ENCODE measurements around the gene CALN1.
"Not testable (repeated sequence)": the region's sequence is repeated elsewhere in the genome, so short reads cannot be mapped to it uniquely, and the experiment has no call there.

CALN1 gene

GRCh38 chr7:72412121-72412618 is at the start of gene CALN1:
Gene CALN1, minus strand, starts transcription at chr7:72412338.
- not testable (repeated sequence) for DNase-seq

GRCh38 chr7:72453471-72453870 is 41.3 kb upstream of the CALN1 start:
- no peak for DNase-seq

DNA sequence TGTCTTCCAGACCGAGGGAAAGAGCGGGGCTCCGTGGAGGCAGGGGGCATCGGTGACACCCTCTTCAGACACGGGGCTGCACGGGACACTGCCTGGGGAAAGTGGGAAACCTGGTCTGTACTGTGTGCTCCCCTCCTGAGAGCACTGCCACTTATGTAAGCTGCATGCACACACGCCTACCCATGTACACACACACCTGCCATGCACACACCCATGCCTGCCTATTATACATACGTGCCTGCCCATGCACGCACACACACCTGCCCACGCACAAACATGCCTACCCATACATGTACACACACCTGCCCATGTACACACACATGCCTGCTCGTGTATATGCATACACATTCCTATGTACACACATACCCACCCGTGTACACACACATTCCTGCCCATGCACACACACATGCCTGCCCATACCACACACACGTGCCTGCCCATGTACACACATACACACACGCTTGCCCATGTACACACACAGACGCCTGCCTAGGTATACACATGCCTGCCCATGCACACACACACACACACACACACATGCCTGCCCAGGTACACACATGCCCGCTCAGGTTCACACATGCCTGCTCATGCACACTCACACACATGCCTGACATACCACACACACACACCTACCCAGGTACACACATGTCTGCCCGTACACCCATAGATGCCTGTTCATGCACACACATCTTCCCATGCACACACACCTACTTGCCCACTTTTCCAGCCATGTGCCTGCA is 35.5 kb upstream of the CALN1 start:
- no peak for DNase-seq

- no peak for DNase-seq
Observed at GRCh38 chr7:72446591-72447462, 34.7 kb upstream of the CALN1 start.

DNA sequence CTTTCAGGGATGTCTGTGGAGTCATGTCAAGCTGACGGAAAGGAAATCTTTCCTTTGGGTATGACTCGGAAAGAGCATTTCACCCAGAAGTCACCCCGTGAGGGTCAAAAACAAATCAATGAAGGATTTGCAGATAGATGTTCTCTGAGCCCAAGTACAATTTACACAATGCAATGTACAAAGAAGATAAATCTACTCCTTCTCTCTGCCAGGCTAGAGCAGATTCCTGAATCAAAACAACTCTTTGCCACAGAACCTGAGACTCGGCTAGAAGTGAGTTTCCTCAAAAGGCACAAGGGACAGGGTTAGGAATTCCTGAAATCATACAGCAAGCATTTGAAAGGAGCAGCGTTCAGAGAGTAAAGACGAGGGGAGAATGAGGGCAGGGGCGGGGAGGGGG is 34.0 kb upstream of the CALN1 start:
- no peak for DNase-seq

DNA sequence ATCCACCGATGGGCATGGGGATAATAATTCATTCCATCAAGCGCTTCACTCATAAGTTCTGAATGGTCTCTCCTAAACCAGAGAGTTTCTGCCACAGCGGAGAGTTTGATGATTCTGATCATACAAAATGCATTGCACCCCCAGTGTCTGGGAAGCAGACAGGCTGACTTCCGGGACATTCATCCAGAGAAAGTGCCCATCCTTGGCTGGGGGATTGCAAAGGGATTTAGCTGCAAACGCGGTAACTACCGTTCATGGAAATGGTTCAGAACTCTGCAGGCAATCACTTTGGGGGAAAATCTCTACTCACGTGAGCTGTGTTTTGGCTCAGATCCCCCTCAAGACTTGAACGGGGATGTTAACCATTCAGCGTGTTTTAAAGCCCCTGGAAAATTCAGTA is 33.4 kb upstream of the CALN1 start:
- DNase-seq = no peak

DNA sequence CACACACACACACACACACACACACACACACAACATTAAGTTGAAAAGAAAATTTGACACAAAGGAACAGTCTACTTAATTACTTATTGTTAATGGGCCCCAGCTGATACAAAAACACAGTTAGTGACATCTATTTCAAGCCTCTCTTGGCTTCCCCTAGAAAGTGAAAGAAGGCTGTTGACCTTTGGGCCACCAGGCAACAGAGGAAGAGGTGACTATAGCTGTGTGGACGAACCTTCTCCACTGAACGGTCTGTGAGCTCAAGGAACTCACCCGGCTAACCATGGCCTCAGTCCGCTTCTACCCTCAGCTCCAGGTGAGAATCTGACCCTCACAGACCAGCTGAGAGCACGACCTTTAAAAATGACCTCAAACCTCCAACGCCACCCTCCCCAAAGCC is 32.9 kb upstream of the CALN1 start:
- no peak for DNase-seq

DNA sequence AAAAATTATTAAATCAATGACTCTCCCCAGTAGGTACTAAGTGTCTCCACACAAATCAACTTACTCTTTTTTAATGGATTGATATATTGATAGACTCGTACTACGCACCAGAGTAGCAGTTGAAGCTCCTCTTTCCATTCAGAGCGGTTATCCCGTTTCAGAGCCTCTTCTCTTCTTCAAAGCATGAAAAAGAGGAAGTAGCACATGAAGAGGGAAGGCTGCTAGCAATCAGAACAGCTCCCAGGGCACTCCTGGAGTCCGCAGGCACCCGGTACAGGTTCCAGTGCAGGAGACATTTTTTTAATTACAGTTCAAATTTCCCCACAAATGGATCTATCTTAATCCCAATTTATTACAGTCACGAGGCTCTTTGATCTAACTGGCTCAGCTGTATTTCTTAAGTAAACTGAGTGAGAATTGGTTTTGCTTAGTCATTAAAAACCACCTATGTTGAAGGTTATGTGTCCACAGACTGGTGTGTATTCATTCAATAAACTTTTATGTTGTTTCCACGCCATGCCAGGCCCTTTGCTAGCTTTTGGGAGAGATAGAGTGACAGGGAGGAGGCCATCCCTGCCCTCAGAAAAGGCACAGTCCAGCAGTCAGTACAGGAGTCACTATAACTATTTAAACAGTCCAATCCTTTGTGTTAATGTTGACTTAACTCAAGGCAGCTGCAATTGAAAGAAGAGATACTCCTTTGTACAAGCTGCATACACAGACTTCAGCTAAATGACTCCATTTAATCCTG is 32.1 kb upstream of the CALN1 start:
- no peak for DNase-seq

- no peak for DNase-seq
Observed at GRCh38 chr7:72441791-72442190, 29.7 kb upstream of the CALN1 start.

DNA sequence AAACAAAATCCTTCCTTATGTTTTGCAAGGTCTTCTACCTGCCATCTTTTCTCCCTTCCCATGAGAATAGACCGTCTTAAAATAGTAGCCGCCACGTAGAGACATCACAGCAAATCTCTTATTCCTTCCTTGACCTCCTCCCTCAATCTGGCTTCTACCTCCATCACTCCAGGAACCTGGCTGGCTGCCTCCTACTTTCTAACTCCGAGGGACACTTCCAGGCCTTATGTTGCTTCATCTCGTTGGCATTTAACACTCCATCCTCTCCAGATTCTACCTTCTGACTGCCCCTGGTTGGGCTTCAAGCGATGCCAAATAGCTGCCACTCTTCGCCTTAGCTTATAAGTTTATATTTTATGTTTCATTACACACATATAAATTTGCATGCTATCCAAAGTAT is 26.4 kb upstream of the CALN1 start:
- DNase-seq = no peak

DNA sequence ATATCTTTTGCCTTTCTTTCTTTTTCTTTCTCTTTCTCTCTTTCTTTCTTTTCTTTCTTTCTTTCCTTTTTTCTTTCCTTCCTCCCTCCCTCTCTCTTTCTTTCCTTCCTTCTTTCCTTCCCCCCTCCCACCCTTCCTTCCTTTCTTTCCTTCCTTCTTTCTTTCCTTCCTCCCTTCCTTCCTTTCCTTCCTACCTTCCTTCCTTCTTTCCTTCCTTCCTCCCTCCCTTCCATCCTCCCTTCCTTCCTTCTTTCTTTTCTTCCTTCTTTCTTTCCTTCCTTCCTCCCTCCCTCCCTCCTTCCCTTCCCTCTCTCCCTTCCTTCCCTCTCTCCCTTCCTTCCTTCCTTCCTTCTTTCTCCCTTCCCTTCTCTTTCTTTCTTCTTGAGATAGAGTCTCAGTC is 25.5 kb upstream of the CALN1 start:
- DNase-seq = no peak

GRCh38 chr7:72437061-72437585 is 25.0 kb upstream of the CALN1 start:
- DNase-seq = no peak

GRCh38 chr7:72435925-72436480 is 23.9 kb upstream of the CALN1 start:
- DNase-seq = no peak

DNA sequence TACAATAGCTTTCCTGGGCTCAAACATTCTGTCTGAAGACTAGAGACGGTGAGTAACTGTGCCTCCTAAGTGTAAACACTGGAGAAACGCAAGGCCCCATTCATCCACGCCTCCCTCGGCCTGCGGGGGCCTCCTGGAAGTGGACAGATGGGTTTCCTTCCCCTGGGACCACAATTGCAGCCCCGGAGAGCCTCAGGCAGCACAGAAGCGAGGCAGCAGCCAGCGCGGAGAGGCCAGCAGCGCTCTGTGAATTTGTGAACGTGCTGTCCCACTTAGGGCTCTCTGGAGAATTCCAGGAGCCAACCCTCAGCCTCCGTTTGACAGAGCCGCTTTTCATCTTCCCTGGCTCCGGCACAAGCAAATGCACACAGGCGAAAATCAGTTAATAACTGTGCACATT is 23.2 kb upstream of the CALN1 start:
- DNase-seq = no peak

DNA sequence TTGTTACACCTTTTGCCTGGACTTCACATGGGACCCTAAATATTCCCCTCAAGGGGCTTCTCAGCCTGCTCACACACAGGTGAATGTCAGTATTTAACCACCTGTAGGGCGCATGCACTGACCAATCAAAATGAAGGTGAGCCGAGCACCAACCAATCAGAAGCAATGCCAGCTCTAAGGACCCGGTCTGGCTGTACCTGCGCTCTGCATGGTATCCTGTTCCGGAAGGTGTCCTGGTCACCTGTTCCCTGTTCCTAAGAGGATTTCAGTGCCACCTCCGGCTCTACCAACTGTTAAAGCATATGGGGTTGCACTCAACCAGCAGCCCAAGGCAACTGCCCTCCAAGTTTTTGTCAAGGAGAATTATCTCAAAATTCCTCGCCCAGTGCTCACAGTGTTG is 18.4 kb upstream of the CALN1 start:
- no peak for DNase-seq

DNA sequence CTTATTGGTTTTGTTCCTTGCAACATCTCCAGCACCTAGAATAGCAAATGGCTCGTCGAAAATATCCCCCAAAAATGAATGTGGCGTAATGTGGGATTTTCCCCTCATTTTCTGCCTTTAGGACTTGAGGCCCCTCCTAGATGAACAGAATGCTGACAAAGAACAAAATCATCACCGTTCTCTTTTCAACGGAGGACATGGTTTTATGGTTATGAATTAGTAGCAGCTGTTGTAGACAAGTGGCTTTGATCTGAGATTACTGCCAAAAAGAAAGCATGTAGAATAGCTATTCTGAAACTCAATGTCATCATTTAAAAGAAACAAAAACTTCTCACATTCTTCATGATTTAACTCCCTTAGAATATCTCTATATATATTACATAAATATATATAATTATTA is 17.2 kb upstream of the CALN1 start:
- DNase-seq = no peak

DNA sequence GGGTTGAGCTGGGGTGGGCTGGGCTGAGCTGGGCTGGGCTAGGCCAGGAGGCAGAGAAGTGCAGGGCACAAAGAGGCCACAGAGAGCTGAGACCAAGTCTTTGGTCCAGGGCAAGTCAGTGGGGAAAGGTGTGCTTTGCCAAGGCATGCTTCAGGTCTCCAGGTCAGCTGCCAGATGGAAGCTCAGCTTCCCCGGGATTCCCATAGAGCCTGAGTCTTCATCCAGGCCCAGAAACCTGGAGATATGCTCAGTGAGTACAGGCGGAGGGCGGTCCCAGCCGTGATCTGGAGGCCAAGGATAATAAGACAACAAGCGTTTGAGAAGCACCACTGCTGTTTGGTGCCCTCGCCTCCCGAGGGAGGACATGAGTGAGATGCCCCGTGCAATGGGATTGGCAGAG is 4.7 kb upstream of the CALN1 start:
- no peak for DNase-seq

DNA sequence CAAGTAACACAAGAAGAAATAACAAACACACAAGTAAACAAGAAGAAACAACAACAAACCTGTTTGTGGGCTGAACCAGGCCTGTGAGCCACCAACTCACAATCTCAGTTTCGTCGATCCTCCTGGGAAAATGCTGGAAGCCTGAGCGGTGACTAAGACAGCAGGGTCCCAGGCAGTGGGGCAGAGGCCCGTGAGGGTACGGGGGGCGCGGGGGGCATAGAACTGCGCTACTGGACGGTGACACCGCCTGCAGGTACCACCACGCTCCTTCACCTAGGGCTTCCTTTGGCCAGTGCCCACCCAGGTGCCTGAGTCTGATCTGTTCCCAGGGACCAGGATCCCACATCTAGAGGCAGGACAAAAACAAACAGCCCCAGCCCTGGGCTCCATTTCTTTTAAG is 3.4 kb upstream of the CALN1 start:
- DNase-seq = no peak

GRCh38 chr7:72413886-72414285 is 1.7 kb upstream of the CALN1 start:
- no peak for DNase-seq

GRCh38 chr7:72413290-72413689 is 1.2 kb upstream of the CALN1 start:
- no peak for DNase-seq

DNA sequence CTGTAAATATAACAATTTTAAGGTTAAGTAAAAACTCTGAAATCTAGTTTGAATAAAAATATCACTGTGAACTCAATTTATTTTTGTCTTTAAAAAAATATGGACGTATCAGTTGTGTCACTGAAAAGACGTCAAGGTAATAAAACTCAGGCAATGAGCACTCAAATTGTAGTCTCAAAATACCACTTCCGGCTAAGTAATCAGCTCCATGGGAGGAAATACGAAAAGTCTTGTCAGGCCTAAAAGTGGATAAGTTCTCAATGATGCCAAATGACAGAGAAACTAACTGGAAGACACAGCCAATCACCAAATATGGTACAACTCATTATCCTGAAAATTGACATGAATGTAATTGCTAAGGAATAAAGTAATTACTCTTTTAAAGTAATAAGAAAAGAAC is 719 bp downstream of the CALN1 start:
- no peak for DNase-seq

GRCh38 chr7:72409638-72410015 is 2.5 kb downstream of the CALN1 start:
- DNase-seq = no peak

All from NK-92 treated with Interleukin-12 subunit alpha and Interleukin-12 subunit beta, amount 100 ng/mL, for 24 hours (cell line).